Measurements from ENCODE around the gene PCDHGB4. TPM values are rescaled to one million over a fixed set of nuclear protein-coding genes. Genes with fewer than 3 reads are reported as not detected.

PCDHGB4 gene
- total and polyA plus RNA-seq, 2 of the 4 experiments (the other 2 are of a cell fraction): 10.0 to 17.6 TPM

- Histone ChIP-seq H3K4me3 (ENCODE audit: insufficient read depth, low read depth, low read length) (peak overlapping the region; percentile 19), H3K9me1 (ENCODE audit: insufficient read depth, low read length) (no peaks in the 10 kb centered on the region), H3K23ac (ENCODE audit: low read depth, low read length) (no peak overlapping the region), H3K27me3 (ENCODE audit: control insufficient read depth, insufficient read depth, low read length) (no peaks in the 10 kb centered on the region), H3K4me1 (ENCODE audit: control insufficient read depth, insufficient read depth, low read length) (no peaks in the 10 kb centered on the region), H3K4me2 (ENCODE audit: low read depth, low read length) (peak overlapping the region; percentile 46; the same call in 1 of the 2 replicates), H3K56ac (ENCODE audit: extremely low read depth, insufficient read depth, low read length) (no peak overlapping the region), H4K91ac (ENCODE audit: insufficient read depth, low read depth, low read length) (no peak overlapping the region), H2AK9ac (replicated peaks; ENCODE audit: low read depth, low read length, poor library complexity) (no peak overlapping the region), H3K18ac (ENCODE audit: low read depth, low read length) (no peak overlapping the region), H2BK120ac (ENCODE audit: low read depth, low read length) (no peak overlapping the region), H2AK5ac (ENCODE audit: low read depth, low read length) (no peak overlapping the region), H3K36me3 (ENCODE audit: control insufficient read depth, insufficient read depth, low read length) (peaks cover 14% of the 10 kb centered on the region; the same call in 1 of the 2 replicates), H3K27ac (ENCODE audit: insufficient read depth, low read length) (no peak overlapping the region), H2AFZ (replicated peaks; ENCODE audit: low read length, poor library complexity) (peak overlapping the region; percentile 58), H3K79me1 (ENCODE audit: low read depth in 1 of 2, low read length in 2 of 2) (peaks cover 7 to 12% of the 10 kb centered on the region in 2 experiments), H4K8ac (ENCODE audit: low read depth in 2 of 2, low read length in 2 of 2) (no peak overlapping the region; a peak in 1 of 4 replicates), H3K14ac (replicated peaks; ENCODE audit: low read depth, low read length) (no peak overlapping the region), H4K20me1 (ENCODE audit: insufficient read depth, low read length) (no peaks in the 10 kb centered on the region), H2BK15ac (ENCODE audit: low read depth, low read length) (no peak overlapping the region), H3K9ac (ENCODE audit: low read depth, low read length) (no peak overlapping the region), H2BK5ac (ENCODE audit: low read depth, low read length, poor library complexity, severe bottlenecking) (no peak overlapping the region), H4K5ac (ENCODE audit: low read depth, low read length) (no peak overlapping the region), H3K9me3 (ENCODE audit: control insufficient read depth, insufficient read depth, low read length) (peaks cover 50% of the 10 kb centered on the region), H3K4ac (ENCODE audit: low read depth, low read length) (no peak overlapping the region), H2BK20ac (ENCODE audit: low read depth, low read length) (no peak overlapping the region)
- WGBS, 2 experiments (ENCODE audit: extremely low coverage in 2 of 2, insufficient read length in 1 of 2): 31% methylated on average over 12 of the region's 25 CpGs; no CpG with 5 or more reads in 1 of the 2 experiments
- DNase-seq (no peak), ATAC-seq (ENCODE audit: low read depth) (no peak)
- no TSS peak for BruUV-seq (replicated peaks)
- ChIA-PET CTCF (interaction anchor here (0.5 to 2.8 kb wide), 16 partner anchors 10 to 1085 kb away, joined by 3 to 25 read pairs (median 4); partner anchors contain the start of genes PCDHB11 and TAF7), POLR2A (ENCODE audit: unreplicated experiment) (no interaction called here)
- intact Hi-C loops (cut with micrococcal nuclease): loop anchor here (1.0 to 5.0 kb wide), 2 partner anchors 86 to 111 kb away; no protein-coding TSS in a partner anchor
- dilution Hi-C loops (cut with HindIII; ENCODE audit: low sequenced_read_pairs, unreplicated experiment): no loop called here
- TF ChIP-seq BHLHE40 (IDR thresholded peaks at IDR 0.05; ENCODE audit: low read depth, low read length) (no peak), RFX5 (IDR thresholded peaks at IDR 0.05; ENCODE audit: low read depth, low read length) (no peak), MAFK (IDR thresholded peaks at IDR 0.05; ENCODE audit: low read depth, low read length) (no peak), SMC3 (IDR thresholded peaks at IDR 0.05; ENCODE audit: low read depth, low read length) (no peak), RAD21 (IDR thresholded peaks at IDR 0.05; ENCODE audit: low read length) (no peak), CHD1 (IDR thresholded peaks at IDR 0.05; ENCODE audit: low read depth, low read length) (no peak), RCOR1 (IDR thresholded peaks at IDR 0.05; ENCODE audit: insufficient replicate concordance, low read length) (no peak), CEBPB (IDR thresholded peaks at IDR 0.05; ENCODE audit: low read depth, low read length) (no peak), MXI1 (IDR thresholded peaks at IDR 0.05; ENCODE audit: borderline replicate concordance, low read depth, low read length) (no peak), ELK1 (IDR thresholded peaks at IDR 0.05; ENCODE audit: borderline replicate concordance, low read depth, low read length) (no peak), USF2 (IDR thresholded peaks at IDR 0.05; ENCODE audit: low read depth, low read length) (no peak), FOS (IDR thresholded peaks at IDR 0.05; ENCODE audit: low read depth, low read length) (no peak), CTCF (conservative IDR thresholded peaks at IDR 0.05; ENCODE audit: low read depth, low read length) (no peak), MAZ (IDR thresholded peaks at IDR 0.05; ENCODE audit: borderline replicate concordance, low read depth, low read length) (no peak), POLR2A (IDR thresholded peaks at IDR 0.05; ENCODE audit: low read depth, low read length) (no peak), NFE2L2 (IDR thresholded peaks at IDR 0.05; ENCODE audit: low read depth, low read length) (no peak)
- in situ Hi-C loops (cut with MboI; ENCODE audit: low sequenced_read_pairs): no loop called here
Observed at GRCh38 chr5:141413540-141414069, 26.1 kb downstream of the PCDHGB4 start.
